Iris pigment epithelial cell (primary cell): Measurements from ENCODE around the gene DLG1.
A peak's percentile ranks its signal among the peaks of the same experiment; 100 is the strongest.
"Not testable (repeated sequence)": the region's sequence is repeated elsewhere in the genome, so short reads cannot be mapped to it uniquely, and the experiment has no call there.

Experiments used
- DNase-seq: peaks from one replicate; pipeline ENCODE4 v3.0.0-alpha.2; 2011; ENCODE audit warnings: low read depth

The DLG1 gene

GRCh38 chr3:197289726-197290125 lies 8.7 kb downstream of the DLG1 start:
- peak; percentile 42 for DNase-seq

- DNase-seq = no peak
Observed at GRCh38 chr3:197286678-197287077, 11.7 kb downstream of the DLG1 start.

- DNase-seq = no peak
Observed at GRCh38 chr3:197285557-197285956, 12.9 kb downstream of the DLG1 start.

- no peak for DNase-seq
Observed at GRCh38 chr3:197283045-197283444, 15.4 kb downstream of the DLG1 start.

- no peak for DNase-seq
Observed at GRCh38 chr3:197281849-197282248, 16.6 kb downstream of the DLG1 start.

- no peak for DNase-seq
Observed at GRCh38 chr3:197280156-197280555, 18.3 kb downstream of the DLG1 start.

- no peak for DNase-seq
Observed at GRCh38 chr3:197278933-197279332, 19.5 kb downstream of the DLG1 start.

GRCh38 chr3:197276808-197277207 lies 21.6 kb downstream of the DLG1 start:
- not testable (repeated sequence) for DNase-seq

- DNase-seq = peak; percentile 83
Observed at GRCh38 chr3:197270558-197271317, 27.7 kb downstream of the DLG1 start.

- DNase-seq = no peak
Observed at GRCh38 chr3:197269024-197269423, 29.4 kb downstream of the DLG1 start.

- DNase-seq = no peak
Observed at GRCh38 chr3:197268294-197268693, 30.1 kb downstream of the DLG1 start.

GRCh38 chr3:197266331-197266730 lies 32.1 kb downstream of the DLG1 start:
- DNase-seq = no peak

- DNase-seq = no peak
Observed at GRCh38 chr3:197262709-197263108, 35.7 kb downstream of the DLG1 start.

- no peak for DNase-seq
Observed at GRCh38 chr3:197261164-197261509, 37.3 kb downstream of the DLG1 start.

- no peak for DNase-seq
Observed at GRCh38 chr3:197260491-197261163, 37.8 kb downstream of the DLG1 start.

GRCh38 chr3:197259096-197259495 lies 39.3 kb downstream of the DLG1 start:
- DNase-seq = no peak

GRCh38 chr3:197258168-197258755 lies 40.1 kb downstream of the DLG1 start:
- DNase-seq = no peak

GRCh38 chr3:197257711-197258110 lies 40.7 kb downstream of the DLG1 start:
- no peak for DNase-seq

GRCh38 chr3:197256836-197257444 lies 41.5 kb downstream of the DLG1 start:
- DNase-seq = peak; percentile 60

GRCh38 chr3:197256104-197256503 lies 42.3 kb downstream of the DLG1 start:
- no peak for DNase-seq

- no peak for DNase-seq
Observed at GRCh38 chr3:197253238-197253947, 45.0 kb downstream of the DLG1 start.

GRCh38 chr3:197249542-197249941 lies 48.9 kb downstream of the DLG1 start:
- no peak for DNase-seq
